ENCODE measurements around the gene TREML2.

GRCh38 chr6:41147917-41148316 is 53.0 kb downstream of the TREML2 start:
- TF ChIP-seq CTCF (IDR thresholded peaks at IDR 0.05) (no peak), POLR2A (IDR thresholded peaks at IDR 0.05) (no peak)

All from right lobe of liver (tissue), 4 donors.